SK-N-SH (cell line): Measurements from ENCODE around the gene AGAP1. TPM values are rescaled to one million over a fixed set of nuclear protein-coding genes. Genes with fewer than 3 reads are reported as not detected.

ENCODE experiments used
- CTCF ChIA-PET: fragments of 300-600, 350-600 bp; formaldehyde crosslinking; extraction: SDS; loops from one replicate; lab custom pipeline; 2021; lab: Yijun Ruan, JAX
- POLR2A ChIA-PET: fragments of 350-600 bp; sonication (Branson Sonifier 250); formaldehyde crosslinking; extraction: SDS; loops from one replicate; lab custom pipeline; 2020; ENCODE audit warnings: antibody characterized with exemption, inconsistent platforms; lab: Yijun Ruan, JAX
- DNase-seq: peaks from one replicate; pipeline ENCODE4 v3.0.0; 2012
- H2AFZ ChIP-seq: fragments of 200-600 bp; sonication (generic); 2 replicates; pipeline ENCODE4 v1.8.1; 2016; ENCODE audit warnings: antibody characterized with exemption, mild to moderate bottlenecking, low read depth
- H3F3A ChIP-seq: fragments of 200-600 bp; sonication (generic); replicated peaks from 2 replicates; pipeline ENCODE3; 2016; ENCODE audit warnings: antibody characterized with exemption, mild to moderate bottlenecking; ENCODE audit not compliant: insufficient read depth
- H3K27ac ChIP-seq, 2 experiments: fragments of 200-500 bp in 1 of 2; fragments of 200-600 bp in 1 of 2; sonication (Bioruptor generic) in 1 of 2; sonication (generic), shearing (Covaris generic) in 1 of 2; 2 replicates each; pipeline versions ENCODE4 v1.5.1 to v1.6.1; 2014 to 2016; ENCODE audit warnings: low read depth in 2 of 2, inconsistent platforms in 1 of 2, low read length in 1 of 2, mild to moderate bottlenecking in 1 of 2, mixed read lengths in 1 of 2
- H3K27me3 ChIP-seq: fragments of 200-600 bp; sonication (generic), shearing (Covaris generic); 2 replicates; pipeline ENCODE4 v1.6.1; 2016; ENCODE audit warnings: mixed run types; ENCODE audit not compliant: insufficient read depth
- H3K36me3 ChIP-seq, 2 experiments: fragments of 200-500 bp in 1 of 2; fragments of 200-600 bp in 1 of 2; sonication (Bioruptor generic) in 1 of 2; sonication (generic) in 1 of 2; replicated peaks in 1 of 2; 2 replicates each; pipeline versions ENCODE3 to v1.5.1; 2014 to 2016; ENCODE audit warnings: low read length in 1 of 2, mild to moderate bottlenecking in 1 of 2; ENCODE audit not compliant: insufficient read depth in 2 of 2, control insufficient read depth in 1 of 2
- H3K4me1 ChIP-seq, 2 experiments: fragments of 200-500 bp in 1 of 2; fragments of 200-600 bp in 1 of 2; sonication (Bioruptor generic) in 1 of 2; sonication (generic), shearing (Covaris generic) in 1 of 2; 2 replicates each; pipeline versions ENCODE4 v1.5.1 to v1.6.1; 2014 to 2016; ENCODE audit warnings: low read depth in 1 of 2, low read length in 1 of 2, mixed run types in 1 of 2; ENCODE audit not compliant: insufficient read depth in 2 of 2, control insufficient read depth in 1 of 2
- H3K4me2 ChIP-seq: fragments of 200-600 bp; sonication (generic), shearing (Covaris generic); 2 replicates; pipeline ENCODE4 v1.6.1; 2017; ENCODE audit warnings: mixed run types
- H3K4me3 ChIP-seq, 2 experiments: fragments of 200-500 bp in 1 of 2; fragments of 200-600 bp in 1 of 2; sonication (Bioruptor generic) in 1 of 2; sonication (generic), shearing (Covaris generic) in 1 of 2; 2 replicates each; pipeline versions ENCODE4 v1.5.1 to v1.8.1; 2014 to 2016; ENCODE audit warnings: low read depth in 2 of 2, inconsistent platforms in 1 of 2, low read length in 1 of 2, mild to moderate bottlenecking in 1 of 2, mixed read lengths in 1 of 2, moderate library complexity in 1 of 2
- H3K79me2 ChIP-seq: fragments of 200-600 bp; sonication (generic); 2 replicates; pipeline ENCODE4 v1.8.1; 2017; ENCODE audit warnings: mild to moderate bottlenecking; ENCODE audit not compliant: insufficient read depth
- H3K9ac ChIP-seq: fragments of 200-600 bp; sonication (generic); 2 replicates; pipeline ENCODE4 v1.6.1; 2017; ENCODE audit warnings: mixed run types
- H3K9me2 ChIP-seq: fragments of 200-600 bp; sonication (generic); 2 replicates; pipeline ENCODE4 v1.6.1; 2017; ENCODE audit warnings: mixed run types
- H3K9me3 ChIP-seq: fragments of 200-600 bp; sonication (generic); 2 replicates; pipeline ENCODE4 v1.6.1; 2017; ENCODE audit warnings: mixed run types, mild to moderate bottlenecking, moderate library complexity
- H4K20me1 ChIP-seq: fragments of 200-600 bp; sonication (generic); 2 replicates; pipeline ENCODE4 v1.6.1; 2017; ENCODE audit warnings: mild to moderate bottlenecking, mixed run types; ENCODE audit not compliant: insufficient read depth
- ELF1 ChIP-seq: IDR thresholded peaks from 2 replicates; pipeline ENCODE4 v1.4.0; 2012
- EP300 ChIP-seq, 2 experiments: IDR thresholded peaks; 2 replicates each; pipeline versions ENCODE4 v1.4.0 to v1.6.1; 2012; ENCODE audit warnings: borderline replicate concordance in 1 of 2, low read depth in 1 of 2, low read length in 1 of 2
- FOXJ3 ChIP-seq: sonication (generic); formaldehyde crosslinking; IDR thresholded peaks from 2 replicates; pipeline ENCODE4 v1.5.1; 2020; ENCODE audit warnings: mild to moderate bottlenecking, missing genetic modification reagents
- FOXM1 ChIP-seq: IDR thresholded peaks from 2 replicates; pipeline ENCODE4 v1.4.0; 2012; ENCODE audit warnings: low read depth, mild to moderate bottlenecking
- JUND ChIP-seq: IDR thresholded peaks from 2 replicates; pipeline ENCODE4 v1.4.0; 2012
- MXI1 ChIP-seq: IDR thresholded peaks from 2 replicates; pipeline ENCODE4 v1.6.1; 2012; ENCODE audit warnings: mild to moderate bottlenecking, low read depth, low read length, improper control_type of control experiment
- NFIC ChIP-seq: IDR thresholded peaks from 2 replicates; pipeline ENCODE4 v1.4.0; 2012; ENCODE audit warnings: borderline replicate concordance
- NRF1 ChIP-seq: IDR thresholded peaks from 2 replicates; pipeline ENCODE4 v1.6.1; 2012; ENCODE audit warnings: low read depth, mild to moderate bottlenecking, low read length
- POLR2AphosphoS5 ChIP-seq: IDR thresholded peaks from 2 replicates; pipeline ENCODE4 v1.6.1; 2012; ENCODE audit warnings: low read depth, low read length
- SIN3A ChIP-seq: IDR thresholded peaks from 2 replicates; pipeline ENCODE4 v1.6.1; 2012; ENCODE audit warnings: low read depth, mild to moderate bottlenecking, low read length, moderate library complexity, borderline replicate concordance
- SMC3 ChIP-seq: IDR thresholded peaks from 2 replicates; pipeline ENCODE4 v1.6.1; 2012; ENCODE audit warnings: low read depth, low read length, improper control_type of control experiment
- TAF1 ChIP-seq: IDR thresholded peaks from 2 replicates; pipeline ENCODE4 v1.6.1; 2012; ENCODE audit warnings: low read depth, mild to moderate bottlenecking, low read length, moderate library complexity, borderline replicate concordance
- TCF12 ChIP-seq: IDR thresholded peaks from 2 replicates; pipeline ENCODE4 v1.4.0; 2012
- TEAD4 ChIP-seq: IDR thresholded peaks from 2 replicates; pipeline ENCODE4 v1.4.0; 2012; ENCODE audit warnings: mild to moderate bottlenecking, borderline replicate concordance; ENCODE audit not compliant: insufficient read depth
- YY1 ChIP-seq: IDR thresholded peaks from 2 replicates; pipeline ENCODE4 v1.4.0; 2012; ENCODE audit warnings: low read depth, mild to moderate bottlenecking
- WGBS: methylation state at CpG from one replicate; pipeline ENCODE4 v1.1.6; 2017; ENCODE audit warnings: low lambda C conversion rate; 5-methylcytosine and 5-hydroxymethylcytosine counted together
- polyA plus RNA-seq, 3 experiments: library from polyadenylated mRNA; depleted of rRNA; stranded (reverse); fragments of >200 nt; gene quantifications; 2 replicates each; pipeline ENCODE4 v1.2.3, GENCODE V29; 2012
- TF ChIP-seq, protein P1 (sequence below): IDR thresholded peaks from 2 replicates; pipeline ENCODE4 v1.6.1; 2012; ENCODE audit warnings: mild to moderate bottlenecking, low read depth, low read length, moderate library complexity
- TF ChIP-seq, protein P2 (sequence below): fragments of 200-600 bp; sonication (generic); IDR thresholded peaks from 2 replicates; pipeline ENCODE4 v1.6.1; 2017; ENCODE audit warnings: antibody characterized with exemption, mild to moderate bottlenecking, moderate library complexity
- TF ChIP-seq, protein P3 (sequence below): IDR thresholded peaks from 2 replicates; pipeline ENCODE4 v1.4.0; 2012; ENCODE audit warnings: low read depth
- TF ChIP-seq, protein P4 (sequence below): IDR thresholded peaks from 2 replicates; pipeline ENCODE4; 2012

Gene AGAP1
- polyA plus RNA-seq, 1 of the 3 experiments (the other 2 are of a cell fraction), result 8.8 TPM

DNA sequence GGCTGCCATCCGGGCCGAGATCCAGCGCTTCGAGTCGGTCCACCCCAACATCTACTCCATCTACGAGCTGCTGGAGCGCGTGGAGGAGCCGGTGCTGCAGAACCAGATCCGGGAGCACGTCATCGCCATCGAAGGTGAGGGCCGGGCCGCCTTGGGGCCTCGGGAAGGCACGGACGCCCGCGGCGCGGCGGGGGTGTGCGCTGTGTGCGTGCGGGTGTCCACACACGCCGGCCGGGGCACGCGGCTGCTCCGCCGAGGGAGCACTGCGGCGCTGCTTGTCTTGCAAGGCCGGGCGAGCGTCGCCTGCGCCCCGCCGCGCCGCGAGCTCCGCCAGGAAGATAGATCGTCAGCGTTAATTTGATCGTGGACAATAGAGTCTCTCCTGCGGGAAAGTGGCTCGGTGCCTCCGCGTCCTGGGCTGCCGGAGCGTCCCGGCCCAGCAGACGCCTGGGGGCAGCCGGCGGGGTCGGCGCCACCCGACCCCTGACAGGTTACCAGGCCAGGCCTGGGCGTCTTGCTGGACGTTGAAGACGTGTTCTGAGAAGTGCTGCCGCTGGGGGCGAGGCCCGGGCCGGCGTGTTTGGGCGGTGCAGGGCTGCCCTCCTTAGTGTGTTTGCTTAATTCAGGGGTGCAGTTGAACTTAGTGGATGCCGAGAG, 1.0 kb downstream of the AGAP1 start (continued):
- TF ChIP-seq, protein P1, sequence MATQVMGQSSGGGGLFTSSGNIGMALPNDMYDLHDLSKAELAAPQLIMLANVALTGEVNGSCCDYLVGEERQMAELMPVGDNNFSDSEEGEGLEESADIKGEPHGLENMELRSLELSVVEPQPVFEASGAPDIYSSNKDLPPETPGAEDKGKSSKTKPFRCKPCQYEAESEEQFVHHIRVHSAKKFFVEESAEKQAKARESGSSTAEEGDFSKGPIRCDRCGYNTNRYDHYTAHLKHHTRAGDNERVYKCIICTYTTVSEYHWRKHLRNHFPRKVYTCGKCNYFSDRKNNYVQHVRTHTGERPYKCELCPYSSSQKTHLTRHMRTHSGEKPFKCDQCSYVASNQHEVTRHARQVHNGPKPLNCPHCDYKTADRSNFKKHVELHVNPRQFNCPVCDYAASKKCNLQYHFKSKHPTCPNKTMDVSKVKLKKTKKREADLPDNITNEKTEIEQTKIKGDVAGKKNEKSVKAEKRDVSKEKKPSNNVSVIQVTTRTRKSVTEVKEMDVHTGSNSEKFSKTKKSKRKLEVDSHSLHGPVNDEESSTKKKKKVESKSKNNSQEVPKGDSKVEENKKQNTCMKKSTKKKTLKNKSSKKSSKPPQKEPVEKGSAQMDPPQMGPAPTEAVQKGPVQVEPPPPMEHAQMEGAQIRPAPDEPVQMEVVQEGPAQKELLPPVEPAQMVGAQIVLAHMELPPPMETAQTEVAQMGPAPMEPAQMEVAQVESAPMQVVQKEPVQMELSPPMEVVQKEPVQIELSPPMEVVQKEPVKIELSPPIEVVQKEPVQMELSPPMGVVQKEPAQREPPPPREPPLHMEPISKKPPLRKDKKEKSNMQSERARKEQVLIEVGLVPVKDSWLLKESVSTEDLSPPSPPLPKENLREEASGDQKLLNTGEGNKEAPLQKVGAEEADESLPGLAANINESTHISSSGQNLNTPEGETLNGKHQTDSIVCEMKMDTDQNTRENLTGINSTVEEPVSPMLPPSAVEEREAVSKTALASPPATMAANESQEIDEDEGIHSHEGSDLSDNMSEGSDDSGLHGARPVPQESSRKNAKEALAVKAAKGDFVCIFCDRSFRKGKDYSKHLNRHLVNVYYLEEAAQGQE, result no peak
- TF ChIP-seq YY1 (no peak), NRF1 (no peak), EP300 (IDR thresholded peaks at IDR 0.05; ENCODE audit: borderline replicate concordance in 1 of 2, low read depth in 1 of 2, low read length in 1 of 2) (no peak), SIN3A (no peak), ELF1 (no peak), POLR2AphosphoS5 (no peak)
- TF ChIP-seq, protein P2, sequence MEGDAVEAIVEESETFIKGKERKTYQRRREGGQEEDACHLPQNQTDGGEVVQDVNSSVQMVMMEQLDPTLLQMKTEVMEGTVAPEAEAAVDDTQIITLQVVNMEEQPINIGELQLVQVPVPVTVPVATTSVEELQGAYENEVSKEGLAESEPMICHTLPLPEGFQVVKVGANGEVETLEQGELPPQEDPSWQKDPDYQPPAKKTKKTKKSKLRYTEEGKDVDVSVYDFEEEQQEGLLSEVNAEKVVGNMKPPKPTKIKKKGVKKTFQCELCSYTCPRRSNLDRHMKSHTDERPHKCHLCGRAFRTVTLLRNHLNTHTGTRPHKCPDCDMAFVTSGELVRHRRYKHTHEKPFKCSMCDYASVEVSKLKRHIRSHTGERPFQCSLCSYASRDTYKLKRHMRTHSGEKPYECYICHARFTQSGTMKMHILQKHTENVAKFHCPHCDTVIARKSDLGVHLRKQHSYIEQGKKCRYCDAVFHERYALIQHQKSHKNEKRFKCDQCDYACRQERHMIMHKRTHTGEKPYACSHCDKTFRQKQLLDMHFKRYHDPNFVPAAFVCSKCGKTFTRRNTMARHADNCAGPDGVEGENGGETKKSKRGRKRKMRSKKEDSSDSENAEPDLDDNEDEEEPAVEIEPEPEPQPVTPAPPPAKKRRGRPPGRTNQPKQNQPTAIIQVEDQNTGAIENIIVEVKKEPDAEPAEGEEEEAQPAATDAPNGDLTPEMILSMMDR, result 0 out of 2 replicates have a peak, but pooled peaks have one; percentile 6
- TF ChIP-seq, protein P3, sequence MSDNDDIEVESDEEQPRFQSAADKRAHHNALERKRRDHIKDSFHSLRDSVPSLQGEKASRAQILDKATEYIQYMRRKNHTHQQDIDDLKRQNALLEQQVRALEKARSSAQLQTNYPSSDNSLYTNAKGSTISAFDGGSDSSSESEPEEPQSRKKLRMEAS, result peak; percentile 33; the same call in 1 of the 2 replicates
- TF ChIP-seq, all 33 proteins: peak for 3

DNA sequence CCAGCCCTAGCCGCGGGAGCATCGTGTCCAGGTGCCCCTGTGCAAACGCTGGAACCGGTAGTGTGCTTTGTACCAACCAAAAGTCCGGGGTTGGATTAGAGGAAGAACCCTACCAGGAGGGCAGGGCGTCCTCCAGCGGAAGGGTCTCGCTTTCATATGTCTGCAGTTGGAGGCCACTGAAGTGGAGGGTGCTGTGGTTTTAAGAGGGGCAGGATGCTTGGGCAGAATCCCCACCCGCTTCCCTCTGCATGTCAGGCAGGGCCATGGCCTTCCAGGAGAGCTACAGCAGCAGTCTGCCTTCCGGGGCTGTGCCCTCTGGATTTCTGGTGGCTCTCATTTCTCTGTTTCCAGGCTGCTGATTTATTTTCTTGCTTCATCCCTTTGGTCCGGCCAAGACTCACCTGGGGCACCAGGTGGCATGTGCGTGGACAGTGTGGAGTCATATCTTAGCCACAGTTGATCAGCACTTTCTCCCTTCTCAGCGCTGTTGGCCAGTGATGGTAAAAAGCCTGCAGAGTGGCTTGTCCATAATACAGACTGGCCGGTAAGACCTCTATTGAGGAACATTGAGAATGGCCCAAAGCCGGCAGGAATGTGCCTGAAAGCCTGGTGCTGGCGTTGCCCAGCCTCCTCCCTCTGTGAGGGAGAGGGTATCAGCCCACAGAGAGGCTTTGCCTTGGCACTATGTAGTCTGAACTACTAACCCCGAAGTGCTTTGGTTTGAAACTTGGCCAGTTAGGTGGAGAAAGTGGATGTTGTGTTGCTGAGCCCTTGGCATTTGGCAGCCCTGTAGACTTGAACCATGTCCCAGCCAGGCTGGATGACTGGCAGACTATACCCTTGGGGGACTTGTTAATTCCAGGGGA, 1.8 kb downstream of the AGAP1 start:
- POLR2A ChIA-PET, result interaction anchor here (1.5 kb wide), 1 partner anchor 78 kb away, joined by 4 read pairs; no protein-coding TSS in a partner anchor
- peaks cover 13 to 28% of the 10 kb centered on the region in 2 experiments; a peak in 2 of 4 replicates for H3K4me1 ChIP-seq
- H3K9me2 ChIP-seq, result no peaks in the 10 kb centered on the region
- no peaks in the 10 kb centered on the region for H3F3A ChIP-seq
- CTCF ChIA-PET, result interaction anchor here (0.6 to 3.0 kb wide), 5 partner anchors 92 to 363 kb away, joined by 4 to 14 read pairs (median 7); no protein-coding TSS in a partner anchor
- H3K27me3 ChIP-seq, result no peaks in the 10 kb centered on the region
- TF ChIP-seq NFIC, result no peak
- no peak for TF ChIP-seq FOXJ3
- TF ChIP-seq SIN3A, result no peak
- TF ChIP-seq TAF1, result no peak
- no peak for TF ChIP-seq FOXM1
- no peak for TF ChIP-seq ELF1
- TF ChIP-seq MXI1, result no peak
- no peak for TF ChIP-seq EP300 (IDR thresholded peaks at IDR 0.05; ENCODE audit: borderline replicate concordance in 1 of 2, low read depth in 1 of 2, low read length in 1 of 2)
- TF ChIP-seq NRF1, result no peak
- TF ChIP-seq JUND, result no peak
- TF ChIP-seq, protein P4, sequence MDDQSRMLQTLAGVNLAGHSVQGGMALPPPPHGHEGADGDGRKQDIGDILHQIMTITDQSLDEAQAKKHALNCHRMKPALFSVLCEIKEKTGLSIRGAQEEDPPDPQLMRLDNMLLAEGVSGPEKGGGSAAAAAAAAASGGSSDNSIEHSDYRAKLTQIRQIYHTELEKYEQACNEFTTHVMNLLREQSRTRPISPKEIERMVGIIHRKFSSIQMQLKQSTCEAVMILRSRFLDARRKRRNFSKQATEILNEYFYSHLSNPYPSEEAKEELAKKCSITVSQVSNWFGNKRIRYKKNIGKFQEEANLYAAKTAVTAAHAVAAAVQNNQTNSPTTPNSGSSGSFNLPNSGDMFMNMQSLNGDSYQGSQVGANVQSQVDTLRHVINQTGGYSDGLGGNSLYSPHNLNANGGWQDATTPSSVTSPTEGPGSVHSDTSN, result no peak
- no peak for TF ChIP-seq SMC3
- no peak for TF ChIP-seq POLR2AphosphoS5
- no peak for TF ChIP-seq TCF12
- TF ChIP-seq TEAD4, result no peak
- TF ChIP-seq, all 33 proteins: peak for 0
- Histone ChIP-seq H3K9ac (peak overlapping the region; percentile 69), H3K9me3 (no peaks in the 10 kb centered on the region), H3K4me2 (peak overlapping the region; percentile 99), H2AFZ (peak overlapping the region; percentile 48; the same call in 1 of the 2 replicates), H4K20me1 (peaks cover 48% of the 10 kb centered on the region), H3K27ac (no peak overlapping the region), H3K79me2 (peaks cover 58% of the 10 kb centered on the region), H3K36me3 (no peaks in the 10 kb centered on the region), H3K4me3 (peak overlapping the region; percentile 72 to 77)
- DNase-seq, result no peak
- 30% methylated on average over 16 of the region's 18 CpGs for WGBS
